DMS153 treated with DMSO at 0.1 percent for 48 hours (cell line): ENCODE data around the gene FSD1.
"Not testable (repeated sequence)": the region's sequence is repeated elsewhere in the genome, so short reads cannot be mapped to it uniquely, and the experiment has no call there.

Experiments
- DNase-seq: peaks from one replicate; lab custom pipeline; 2025; ENCODE audit not compliant: unreplicated experiment; lab: John Stamatoyannopoulos, UW

Gene FSD1

GRCh38 chr19:4284176-4284958 lies 20.0 kb upstream of the FSD1 start:
- no peak for DNase-seq

GRCh38 chr19:4284974-4285373 lies 19.4 kb upstream of the FSD1 start:
- no peak for DNase-seq

GRCh38 chr19:4286141-4286540 lies 18.3 kb upstream of the FSD1 start:
- DNase-seq = not testable (repeated sequence)

GRCh38 chr19:4288091-4288777 lies 16.2 kb upstream of the FSD1 start:
- no peak for DNase-seq

GRCh38 chr19:4291184-4291732 lies 13.1 kb upstream of the FSD1 start:
- DNase-seq = no peak

GRCh38 chr19:4292515-4292914 lies 11.9 kb upstream of the FSD1 start:
- DNase-seq = no peak

GRCh38 chr19:4294389-4294788 lies 10.0 kb upstream of the FSD1 start:
- no peak for DNase-seq

GRCh38 chr19:4295972-4296771 lies 8.2 kb upstream of the FSD1 start:
- no peak for DNase-seq

- DNase-seq = no peak
Observed at GRCh38 chr19:4297901-4298809, 6.2 kb upstream of the FSD1 start.

GRCh38 chr19:4298810-4299550 lies 5.4 kb upstream of the FSD1 start:
- no peak for DNase-seq

GRCh38 chr19:4300589-4300988 lies 3.8 kb upstream of the FSD1 start:
- DNase-seq = no peak

GRCh38 chr19:4301590-4302242 lies 2.7 kb upstream of the FSD1 start:
- no peak for DNase-seq

GRCh38 chr19:4302243-4302640 lies 2.2 kb upstream of the FSD1 start, which contains the start of gene TMIGD2:
Gene TMIGD2, minus strand, starts transcription at chr19:4302389. Its CDS starts 4 bp downstream, at chr19:4302385.
- no peak for DNase-seq

GRCh38 chr19:4303819-4304537 lies 420 bp upstream of the FSD1 start:
- no peak for DNase-seq

GRCh38 chr19:4305257-4305612 lies 837 bp downstream of the FSD1 start:
- no peak for DNase-seq

- no peak for DNase-seq
Observed at GRCh38 chr19:4305659-4306058, 1.3 kb downstream of the FSD1 start.

GRCh38 chr19:4310247-4311121 lies 6.1 kb downstream of the FSD1 start:
- no peak for DNase-seq
